ENCODE data around the gene NACC2.

- TF ChIP-seq, protein P1, sequence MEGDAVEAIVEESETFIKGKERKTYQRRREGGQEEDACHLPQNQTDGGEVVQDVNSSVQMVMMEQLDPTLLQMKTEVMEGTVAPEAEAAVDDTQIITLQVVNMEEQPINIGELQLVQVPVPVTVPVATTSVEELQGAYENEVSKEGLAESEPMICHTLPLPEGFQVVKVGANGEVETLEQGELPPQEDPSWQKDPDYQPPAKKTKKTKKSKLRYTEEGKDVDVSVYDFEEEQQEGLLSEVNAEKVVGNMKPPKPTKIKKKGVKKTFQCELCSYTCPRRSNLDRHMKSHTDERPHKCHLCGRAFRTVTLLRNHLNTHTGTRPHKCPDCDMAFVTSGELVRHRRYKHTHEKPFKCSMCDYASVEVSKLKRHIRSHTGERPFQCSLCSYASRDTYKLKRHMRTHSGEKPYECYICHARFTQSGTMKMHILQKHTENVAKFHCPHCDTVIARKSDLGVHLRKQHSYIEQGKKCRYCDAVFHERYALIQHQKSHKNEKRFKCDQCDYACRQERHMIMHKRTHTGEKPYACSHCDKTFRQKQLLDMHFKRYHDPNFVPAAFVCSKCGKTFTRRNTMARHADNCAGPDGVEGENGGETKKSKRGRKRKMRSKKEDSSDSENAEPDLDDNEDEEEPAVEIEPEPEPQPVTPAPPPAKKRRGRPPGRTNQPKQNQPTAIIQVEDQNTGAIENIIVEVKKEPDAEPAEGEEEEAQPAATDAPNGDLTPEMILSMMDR (IDR thresholded peaks at IDR 0.05): no peak
- TF ChIP-seq POLR2A (IDR thresholded peaks at IDR 0.05): no peak
Measured at GRCh38 chr9:136047775-136048559, 47.1 kb downstream of the NACC2 start.
